Activated T-cell treated with anti-CD3 and anti-CD28 coated beads, Interleukin-2, amount 50 U/mL, for 24 hours (primary cell): ENCODE results near the gene TULP4.
A peak's percentile ranks its signal among the peaks of the same experiment; 100 is the strongest.
"Not testable (repeated sequence)": the region's sequence is repeated elsewhere in the genome, so short reads cannot be mapped to it uniquely, and the experiment has no call there.

Experiments used
- DNase-seq: peaks from one replicate; pipeline ENCODE4 v3.0.0-alpha.2; 2020
- H3K27ac Mint-ChIP-seq: 2 replicates; pipeline ENCODE4 v1.8.0; 2020; ENCODE audit warnings: mild to moderate bottlenecking, mixed read lengths
- H3K27me3 Mint-ChIP-seq: 2 replicates; pipeline ENCODE4 v1.8.0; 2020; ENCODE audit warnings: mixed read lengths
- H3K36me3 Mint-ChIP-seq: 2 replicates; pipeline ENCODE4 v1.8.0; 2020; ENCODE audit warnings: low read depth, mixed read lengths
- H3K4me1 Mint-ChIP-seq: 2 replicates; pipeline ENCODE4 v1.8.0; 2020; ENCODE audit warnings: low read depth, mixed read lengths
- H3K4me3 Mint-ChIP-seq: 2 replicates; pipeline ENCODE4 v1.8.0; 2020; ENCODE audit warnings: mild to moderate bottlenecking, moderate library complexity, mixed read lengths
- H3K9me3 Mint-ChIP-seq: 2 replicates; pipeline ENCODE4 v1.8.0; 2020; ENCODE audit warnings: mixed read lengths

TULP4 gene

GRCh38 chr6:158470023-158470422 lies 157.8 kb downstream of the TULP4 start:
- not testable (repeated sequence) for H3K4me3 Mint-ChIP-seq
- peaks cover 44% of the 10 kb centered on the region for H3K36me3 Mint-ChIP-seq

GRCh38 chr6:158471339-158471738 lies 159.1 kb downstream of the TULP4 start:
- Mint-ChIP-seq H3K27me3 (no peaks in the 10 kb centered on the region), H3K4me3 (no peak overlapping the region), H3K4me1 (no peaks in the 10 kb centered on the region), H3K36me3 (peaks cover 41% of the 10 kb centered on the region), H3K9me3 (no peaks in the 10 kb centered on the region), H3K27ac (no peak overlapping the region)
- no peak for DNase-seq

More at GRCh38 chr6:158470023-158470422, 157.8 kb downstream of the TULP4 start:
- not testable (repeated sequence) for DNase-seq, H3K4me1 Mint-ChIP-seq, H3K9me3 Mint-ChIP-seq, H3K27ac Mint-ChIP-seq, H3K27me3 Mint-ChIP-seq

- H3K9me3 Mint-ChIP-seq = no peaks in the 10 kb centered on the region
- H3K27ac Mint-ChIP-seq = no peak overlapping the region
- no peak for DNase-seq
- no peak overlapping the region for H3K4me3 Mint-ChIP-seq
- H3K36me3 Mint-ChIP-seq = peaks cover 41% of the 10 kb centered on the region
- H3K4me1 Mint-ChIP-seq = no peaks in the 10 kb centered on the region
- H3K27me3 Mint-ChIP-seq = no peaks in the 10 kb centered on the region
These were observed 160.2 kb downstream of the TULP4 start for GRCh38 chr6:158472447-158472846.

- Mint-ChIP-seq H3K27ac (no peak overlapping the region), H3K36me3 (peaks cover 43% of the 10 kb centered on the region), H3K4me1 (no peaks in the 10 kb centered on the region), H3K4me3 (no peak overlapping the region), H3K27me3 (no peaks in the 10 kb centered on the region), H3K9me3 (no peaks in the 10 kb centered on the region)
- no peak for DNase-seq
These were observed 162.7 kb downstream of the TULP4 start for GRCh38 chr6:158474961-158475343.

GRCh38 chr6:158475344-158476302 lies 163.4 kb downstream of the TULP4 start:
- Mint-ChIP-seq H3K27me3 (no peaks in the 10 kb centered on the region), H3K9me3 (no peaks in the 10 kb centered on the region), H3K4me1 (no peaks in the 10 kb centered on the region), H3K36me3 (peaks cover 48% of the 10 kb centered on the region), H3K27ac (no peak overlapping the region), H3K4me3 (no peak overlapping the region)
- DNase-seq = no peak

- Mint-ChIP-seq H3K36me3 (peaks cover 55% of the 10 kb centered on the region), H3K27ac (no peak overlapping the region), H3K27me3 (no peaks in the 10 kb centered on the region), H3K4me3 (no peak overlapping the region), H3K4me1 (no peaks in the 10 kb centered on the region), H3K9me3 (no peaks in the 10 kb centered on the region)
- no peak for DNase-seq
These were observed 164.1 kb downstream of the TULP4 start for GRCh38 chr6:158476389-158476788.

GRCh38 chr6:158477722-158478121 lies 165.5 kb downstream of the TULP4 start:
- H3K9me3 Mint-ChIP-seq, H3K4me3 Mint-ChIP-seq, H3K27ac Mint-ChIP-seq, H3K4me1 Mint-ChIP-seq, DNase-seq, H3K27me3 Mint-ChIP-seq: not testable (repeated sequence)
- H3K36me3 Mint-ChIP-seq = peaks cover 69% of the 10 kb centered on the region

GRCh38 chr6:158480989-158481388 lies 168.7 kb downstream of the TULP4 start:
- H3K27me3 Mint-ChIP-seq = no peaks in the 10 kb centered on the region
- H3K4me1 Mint-ChIP-seq = no peaks in the 10 kb centered on the region
- H3K27ac Mint-ChIP-seq = no peak overlapping the region
- H3K4me3 Mint-ChIP-seq = no peak overlapping the region
- H3K9me3 Mint-ChIP-seq = no peaks in the 10 kb centered on the region
- peaks cover 67% of the 10 kb centered on the region for H3K36me3 Mint-ChIP-seq
- DNase-seq = no peak

- no peak for DNase-seq
- peaks cover 64% of the 10 kb centered on the region for H3K36me3 Mint-ChIP-seq
- H3K27ac Mint-ChIP-seq = peak overlapping the region; percentile 42
These were observed 169.6 kb downstream of the TULP4 start for GRCh38 chr6:158481690-158482473.

GRCh38 chr6:158485431-158485830 lies 173.2 kb downstream of the TULP4 start:
- no peak overlapping the region for H3K4me3 Mint-ChIP-seq
- no peak overlapping the region for H3K27ac Mint-ChIP-seq
- H3K9me3 Mint-ChIP-seq = no peaks in the 10 kb centered on the region
- H3K36me3 Mint-ChIP-seq = peaks cover 48% of the 10 kb centered on the region
- peaks cover 12% of the 10 kb centered on the region for H3K4me1 Mint-ChIP-seq
- no peaks in the 10 kb centered on the region for H3K27me3 Mint-ChIP-seq
- no peak for DNase-seq

More at GRCh38 chr6:158481690-158482473, 169.6 kb downstream of the TULP4 start:
- no peaks in the 10 kb centered on the region for H3K27me3 Mint-ChIP-seq
- no peaks in the 10 kb centered on the region for H3K4me1 Mint-ChIP-seq
- no peak overlapping the region for H3K4me3 Mint-ChIP-seq
- H3K9me3 Mint-ChIP-seq = no peaks in the 10 kb centered on the region

- Mint-ChIP-seq H3K27me3 (no peaks in the 10 kb centered on the region), H3K27ac (peak overlapping the region; percentile 66), H3K9me3 (no peaks in the 10 kb centered on the region), H3K4me3 (no peak overlapping the region), H3K36me3 (peaks cover 33% of the 10 kb centered on the region), H3K4me1 (peaks cover 12% of the 10 kb centered on the region)
- DNase-seq = no peak
These were observed 175.2 kb downstream of the TULP4 start for GRCh38 chr6:158487495-158487894.

- no peak overlapping the region for H3K4me3 Mint-ChIP-seq
- no peaks in the 10 kb centered on the region for H3K9me3 Mint-ChIP-seq
- DNase-seq = no peak
- H3K27me3 Mint-ChIP-seq = no peaks in the 10 kb centered on the region
- peaks cover 34% of the 10 kb centered on the region for H3K36me3 Mint-ChIP-seq
- H3K27ac Mint-ChIP-seq = peak overlapping the region; percentile 66
- peaks cover 12% of the 10 kb centered on the region for H3K4me1 Mint-ChIP-seq
These were observed 175.8 kb downstream of the TULP4 start for GRCh38 chr6:158488065-158488464.

- Mint-ChIP-seq H3K9me3 (no peaks in the 10 kb centered on the region), H3K4me3 (no peak overlapping the region), H3K27ac (no peak overlapping the region), H3K27me3 (no peaks in the 10 kb centered on the region), H3K36me3 (peaks cover 42% of the 10 kb centered on the region), H3K4me1 (peaks cover 12% of the 10 kb centered on the region)
- no peak for DNase-seq
These were observed 177.2 kb downstream of the TULP4 start for GRCh38 chr6:158489441-158489840.

GRCh38 chr6:158492881-158493280 lies 180.6 kb downstream of the TULP4 start:
- H3K4me1 Mint-ChIP-seq = peaks cover 6% of the 10 kb centered on the region
- no peak overlapping the region for H3K4me3 Mint-ChIP-seq
- H3K9me3 Mint-ChIP-seq = no peaks in the 10 kb centered on the region
- no peaks in the 10 kb centered on the region for H3K27me3 Mint-ChIP-seq
- DNase-seq = no peak
- H3K36me3 Mint-ChIP-seq = peaks cover 43% of the 10 kb centered on the region
- H3K27ac Mint-ChIP-seq = no peak overlapping the region

- Mint-ChIP-seq H3K9me3 (no peaks in the 10 kb centered on the region), H3K36me3 (peaks cover 61% of the 10 kb centered on the region), H3K4me3 (no peak overlapping the region), H3K4me1 (no peaks in the 10 kb centered on the region), H3K27me3 (no peaks in the 10 kb centered on the region), H3K27ac (no peak overlapping the region)
- DNase-seq = no peak
These were observed 184.4 kb downstream of the TULP4 start for GRCh38 chr6:158496700-158497099.
